PC-9 (cell line): ENCODE measurements around the gene SELENOF.

ENCODE experiments used
- EZH2 ChIP-seq: fragments of 200-600 bp; sonication (generic); IDR thresholded peaks from 2 replicates; pipeline ENCODE4 v1.8.0; 2017; ENCODE audit warnings: antibody characterized with exemption, low read depth
- TF ChIP-seq, protein P1 (sequence below): fragments of 200-600 bp; sonication (generic); conservative IDR thresholded peaks from 2 replicates; pipeline ENCODE4 v1.6.1; 2017; ENCODE audit warnings: mixed run types, antibody characterized with exemption, mild to moderate bottlenecking, moderate library complexity

DNA sequence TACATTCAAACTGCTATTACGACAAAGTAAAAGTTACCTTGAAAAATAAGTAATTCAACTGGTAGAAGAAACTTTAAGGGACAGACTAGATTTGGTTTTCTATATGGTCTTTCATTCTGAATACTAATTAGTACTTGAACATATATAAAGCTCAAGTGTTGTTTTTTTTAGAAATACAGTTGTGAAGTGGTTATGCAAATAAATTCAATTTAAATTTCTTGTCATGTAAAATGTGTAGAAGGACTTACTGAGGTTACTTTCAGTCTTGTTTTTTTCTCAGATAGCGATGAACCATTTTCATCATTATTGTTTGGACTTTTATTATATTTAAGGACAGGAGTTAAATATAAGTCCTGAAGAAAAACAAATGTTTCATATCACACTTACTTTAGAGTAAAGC lies 24.9 kb upstream of the SELENOF start:
- TF ChIP-seq, protein P1, sequence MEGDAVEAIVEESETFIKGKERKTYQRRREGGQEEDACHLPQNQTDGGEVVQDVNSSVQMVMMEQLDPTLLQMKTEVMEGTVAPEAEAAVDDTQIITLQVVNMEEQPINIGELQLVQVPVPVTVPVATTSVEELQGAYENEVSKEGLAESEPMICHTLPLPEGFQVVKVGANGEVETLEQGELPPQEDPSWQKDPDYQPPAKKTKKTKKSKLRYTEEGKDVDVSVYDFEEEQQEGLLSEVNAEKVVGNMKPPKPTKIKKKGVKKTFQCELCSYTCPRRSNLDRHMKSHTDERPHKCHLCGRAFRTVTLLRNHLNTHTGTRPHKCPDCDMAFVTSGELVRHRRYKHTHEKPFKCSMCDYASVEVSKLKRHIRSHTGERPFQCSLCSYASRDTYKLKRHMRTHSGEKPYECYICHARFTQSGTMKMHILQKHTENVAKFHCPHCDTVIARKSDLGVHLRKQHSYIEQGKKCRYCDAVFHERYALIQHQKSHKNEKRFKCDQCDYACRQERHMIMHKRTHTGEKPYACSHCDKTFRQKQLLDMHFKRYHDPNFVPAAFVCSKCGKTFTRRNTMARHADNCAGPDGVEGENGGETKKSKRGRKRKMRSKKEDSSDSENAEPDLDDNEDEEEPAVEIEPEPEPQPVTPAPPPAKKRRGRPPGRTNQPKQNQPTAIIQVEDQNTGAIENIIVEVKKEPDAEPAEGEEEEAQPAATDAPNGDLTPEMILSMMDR, result no peak
- no peak for TF ChIP-seq EZH2
